ENCODE results near the gene GRM7. TPM values are rescaled to one million over a fixed set of nuclear protein-coding genes. Genes with fewer than 3 reads are reported as not detected.

Gene GRM7
- polyA plus RNA-seq, 6 donors from 2014 or later, result not detected

DNA sequence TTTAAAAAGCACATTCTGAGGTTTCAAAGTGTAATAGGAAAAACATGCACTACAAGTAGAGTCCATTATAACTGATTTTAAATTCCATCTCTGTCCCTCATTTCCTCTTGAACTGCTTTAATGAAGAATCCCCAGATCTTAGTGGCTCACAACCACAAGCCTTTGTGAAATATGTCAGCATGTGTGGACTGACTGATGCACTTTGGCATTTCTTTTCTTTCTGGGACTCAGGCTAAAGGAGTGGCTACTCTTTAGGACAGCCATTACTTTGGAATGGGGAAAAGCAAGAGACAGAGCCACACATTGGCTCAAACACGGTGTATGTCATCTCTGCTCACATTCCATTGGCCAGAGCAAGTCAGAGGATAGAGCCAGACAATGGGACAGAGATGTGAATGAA, 139.6 kb downstream of the GRM7 start:
- H3K9me3 Mint-ChIP-seq, result peaks cover 5 to 23% (median 13%) of the 10 kb centered on the region in 7 donors
- H3K36me3 Mint-ChIP-seq, result peaks cover 0 to 4% of the 10 kb centered on the region in 2 donors
- H3K27ac Mint-ChIP-seq, result peak overlapping the region in 1 of 6 donors; percentile 16
- H3K4me3 Mint-ChIP-seq, result no peak overlapping the region
- no peak for DNase-seq
- no peak for ATAC-seq (ENCODE audit: low read depth in 2 of 2)
- H3K27me3 Mint-ChIP-seq, result no peaks in the 10 kb centered on the region
- no peaks in the 10 kb centered on the region for H3K4me1 Mint-ChIP-seq

DNA sequence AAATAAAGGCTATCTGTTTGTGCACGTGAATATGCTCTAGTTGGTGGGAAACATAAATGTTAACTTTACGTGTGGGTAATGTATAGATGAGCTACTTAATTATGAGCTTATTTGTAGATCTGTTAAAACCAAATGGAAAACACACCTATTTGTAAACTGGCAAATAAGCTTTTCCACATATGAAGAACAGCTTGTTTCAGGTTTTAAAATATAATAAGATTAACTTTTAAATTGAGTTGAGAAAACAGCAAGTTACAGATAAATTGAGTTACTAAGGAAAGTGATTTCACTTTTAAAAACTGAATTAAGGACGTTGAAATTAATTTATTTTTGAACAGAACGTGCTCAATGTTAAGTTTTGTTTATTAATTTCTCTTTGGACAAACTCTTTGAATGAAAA, 140.5 kb downstream of the GRM7 start:
- no peak overlapping the region for H3K4me3 Mint-ChIP-seq
- no peak overlapping the region for H3K27ac Mint-ChIP-seq
- H3K27me3 Mint-ChIP-seq, result no peaks in the 10 kb centered on the region
- H3K36me3 Mint-ChIP-seq, result peaks cover 0 to 4% of the 10 kb centered on the region in 2 donors
- peaks cover 5 to 23% (median 13%) of the 10 kb centered on the region in 7 donors for H3K9me3 Mint-ChIP-seq
- DNase-seq, result no peak
- no peak for ATAC-seq (ENCODE audit: low read depth in 2 of 2)
- no peaks in the 10 kb centered on the region for H3K4me1 Mint-ChIP-seq

DNA sequence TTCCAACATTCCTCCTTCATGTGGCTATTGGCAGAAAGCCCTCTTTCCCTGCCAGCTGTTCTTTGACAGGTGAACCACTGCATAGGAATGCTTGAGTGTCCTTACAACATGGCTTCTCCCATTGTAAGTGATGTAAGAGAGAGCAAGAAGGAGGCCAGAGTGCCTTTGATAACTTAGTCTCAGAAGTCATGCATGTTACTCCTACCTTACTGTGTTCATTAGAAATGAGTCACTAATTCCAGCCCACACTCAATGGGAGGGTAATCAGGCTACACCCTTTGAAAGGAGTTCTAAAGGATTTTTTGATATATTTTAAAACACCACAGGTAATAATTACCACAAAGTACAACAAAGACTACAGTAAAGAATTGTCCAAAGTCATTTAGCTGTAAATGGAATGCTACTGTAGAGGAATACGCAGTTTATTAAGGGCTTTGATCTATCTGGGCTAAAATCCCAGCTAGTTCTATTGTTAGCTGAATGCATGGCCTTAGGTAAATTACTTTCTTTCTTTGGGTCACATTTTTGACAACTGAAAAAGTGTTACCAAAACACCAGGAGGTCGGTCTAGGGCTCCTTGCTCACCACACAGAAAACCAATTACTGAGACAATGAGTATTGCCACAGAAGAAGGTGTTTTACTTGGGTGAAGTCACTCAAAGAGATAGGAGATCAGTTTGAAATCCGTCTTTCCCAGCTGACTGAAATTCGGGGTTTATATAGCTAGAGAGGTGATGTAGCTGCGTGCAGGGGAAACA, 154.9 kb downstream of the GRM7 start:
- H3K4me1 Mint-ChIP-seq, result no peaks in the 10 kb centered on the region
- H3K4me3 Mint-ChIP-seq, result no peak overlapping the region
- no peaks in the 10 kb centered on the region for H3K36me3 Mint-ChIP-seq
- H3K9me3 Mint-ChIP-seq, result peaks cover 0 to 6% (median 3%) of the 10 kb centered on the region in 7 donors
- no peak overlapping the region for H3K27ac Mint-ChIP-seq
- ATAC-seq (ENCODE audit: low read depth in 2 of 2) (no peak), DNase-seq (no peak)
- H3K27me3 Mint-ChIP-seq, result no peaks in the 10 kb centered on the region

DNA sequence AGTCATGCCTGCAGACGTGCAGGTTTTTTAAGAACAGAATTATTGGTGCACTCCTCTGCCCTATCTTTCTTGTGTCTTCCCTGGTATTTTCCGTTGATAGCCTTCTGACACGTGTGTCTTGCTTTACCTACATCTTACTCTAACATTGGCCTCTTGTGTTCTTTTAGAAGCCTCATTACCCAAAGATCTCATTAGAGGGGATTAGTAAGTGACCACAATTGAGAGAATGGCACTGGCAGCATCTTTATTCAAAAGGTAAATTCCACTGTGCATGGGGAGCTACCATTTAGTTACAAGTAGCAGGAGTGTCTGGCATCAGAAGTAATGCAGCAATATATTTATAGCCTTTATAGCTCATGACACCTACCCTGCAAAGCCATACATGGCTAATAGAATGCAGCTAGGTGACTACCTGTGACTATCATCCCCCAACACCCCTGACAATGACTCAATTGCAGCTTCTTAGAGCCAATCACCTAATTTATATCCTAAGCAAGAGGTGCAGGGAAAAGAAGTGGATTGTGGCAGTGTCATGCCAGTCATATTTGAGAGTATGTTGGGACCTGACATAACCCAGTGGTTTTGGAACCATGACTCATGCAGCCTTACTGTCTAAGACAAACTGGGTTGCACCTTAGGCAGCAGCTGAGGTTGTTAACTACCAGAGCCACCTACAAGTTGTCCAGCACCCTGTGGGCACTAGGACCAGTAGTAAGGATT, 164.8 kb downstream of the GRM7 start:
- Mint-ChIP-seq H3K4me3 (no peak overlapping the region), H3K9me3 (peaks cover 0 to 8% (median 1%) of the 10 kb centered on the region in 7 donors), H3K36me3 (no peaks in the 10 kb centered on the region), H3K27me3 (no peaks in the 10 kb centered on the region), H3K4me1 (no peaks in the 10 kb centered on the region), H3K27ac (no peak overlapping the region)
- DNase-seq (no peak), ATAC-seq (ENCODE audit: low read depth in 2 of 2) (no peak)

DNA sequence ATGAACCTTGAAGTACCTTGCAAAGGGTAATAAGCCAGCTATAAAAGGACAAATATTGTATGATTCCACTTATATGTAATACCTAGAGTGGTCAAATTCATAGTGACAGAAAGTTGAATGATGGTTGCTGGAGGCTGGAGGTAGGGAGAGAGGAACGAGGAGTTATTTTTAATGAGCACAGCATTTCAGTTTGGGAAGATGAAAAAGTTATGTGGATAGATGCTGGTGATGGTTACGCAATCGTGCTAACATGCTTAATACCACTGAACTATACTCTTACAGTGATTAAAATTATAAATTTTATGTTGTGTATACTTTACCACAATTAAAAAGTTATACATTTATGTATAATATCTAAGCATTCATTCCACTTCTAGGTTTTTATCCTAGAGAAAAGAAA, 168.6 kb downstream of the GRM7 start:
- DNase-seq, result no peak
- H3K4me1 Mint-ChIP-seq, result no peaks in the 10 kb centered on the region
- H3K9me3 Mint-ChIP-seq, result peaks cover 0 to 9% (median 4%) of the 10 kb centered on the region in 7 donors
- no peak overlapping the region for H3K27ac Mint-ChIP-seq
- no peak overlapping the region for H3K4me3 Mint-ChIP-seq
- ATAC-seq (ENCODE audit: low read depth in 2 of 2), result no peak
- H3K36me3 Mint-ChIP-seq, result no peaks in the 10 kb centered on the region
- H3K27me3 Mint-ChIP-seq, result no peaks in the 10 kb centered on the region

DNA sequence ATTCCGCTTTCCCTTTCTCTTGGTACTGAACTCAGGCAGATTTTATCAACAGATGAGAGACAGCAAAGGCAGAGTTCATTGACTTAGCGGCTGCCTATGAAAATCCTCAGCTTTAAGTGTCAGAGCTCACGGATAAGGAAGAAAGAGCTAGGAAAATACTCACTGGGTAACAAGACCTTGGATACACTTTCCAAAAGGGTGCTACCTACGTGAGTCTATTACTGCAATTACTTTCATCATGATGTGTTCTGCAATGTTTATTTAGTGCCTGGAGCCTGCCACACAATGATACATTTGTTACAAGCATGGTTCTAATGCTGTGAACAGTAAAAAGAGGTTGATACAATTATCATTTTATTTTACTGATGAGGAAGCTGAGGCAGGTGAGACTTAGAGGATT, 177.5 kb downstream of the GRM7 start:
- DNase-seq, result no peak
- Mint-ChIP-seq H3K36me3 (no peaks in the 10 kb centered on the region), H3K27me3 (no peaks in the 10 kb centered on the region), H3K4me3 (no peak overlapping the region), H3K9me3 (peaks cover 0 to 13% (median 3%) of the 10 kb centered on the region in 7 donors), H3K4me1 (no peaks in the 10 kb centered on the region), H3K27ac (no peak overlapping the region)
- no peak for ATAC-seq (ENCODE audit: low read depth in 2 of 2)

DNA sequence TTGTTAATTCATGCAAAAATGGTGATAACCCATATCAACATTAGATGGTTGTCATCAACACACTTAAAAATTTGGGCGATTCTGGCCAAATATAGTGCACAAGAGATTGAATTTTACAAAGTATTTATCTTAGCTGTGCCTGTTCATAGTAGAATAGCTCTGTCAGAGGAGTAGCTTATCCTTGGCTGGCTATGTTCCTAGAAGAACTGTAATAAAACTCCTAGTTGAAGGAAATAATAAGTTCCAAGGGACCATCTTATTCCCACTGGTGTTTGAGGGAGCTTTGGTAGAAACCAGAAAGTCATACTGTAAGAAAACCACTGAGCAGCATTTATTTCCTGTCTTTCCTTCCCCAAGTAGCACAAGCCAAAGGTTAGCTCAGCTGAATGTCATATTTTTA, 201.8 kb downstream of the GRM7 start:
- peaks cover 4 to 15% (median 9%) of the 10 kb centered on the region in 7 donors for H3K9me3 Mint-ChIP-seq
- DNase-seq (no peak), ATAC-seq (ENCODE audit: low read depth in 2 of 2) (no peak)
- H3K4me1 Mint-ChIP-seq, result no peaks in the 10 kb centered on the region
- H3K27ac Mint-ChIP-seq, result no peak overlapping the region
- no peaks in the 10 kb centered on the region for H3K36me3 Mint-ChIP-seq
- H3K4me3 Mint-ChIP-seq, result no peak overlapping the region
- H3K27me3 Mint-ChIP-seq, result no peaks in the 10 kb centered on the region

DNA sequence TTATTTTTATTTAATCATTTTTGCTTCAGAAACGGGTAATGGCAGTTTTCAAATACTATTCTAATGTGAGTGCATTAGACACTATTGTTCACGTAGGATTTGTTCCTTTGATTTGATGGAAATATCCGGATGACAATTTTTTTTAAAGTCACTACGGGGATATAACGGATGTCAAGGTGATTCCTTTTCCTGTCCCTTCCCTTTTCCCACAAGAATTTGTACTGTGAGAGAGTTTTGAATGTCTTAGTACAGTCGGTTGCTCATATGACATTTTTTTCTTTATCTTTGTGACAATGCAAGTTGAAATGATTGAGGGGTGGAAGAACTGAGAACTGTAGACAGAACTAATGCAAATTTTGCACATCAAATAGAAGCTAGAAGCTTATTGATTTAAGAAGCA, 209.5 kb downstream of the GRM7 start:
- Mint-ChIP-seq H3K36me3 (no peaks in the 10 kb centered on the region), H3K9me3 (peaks cover 0 to 15% (median 5%) of the 10 kb centered on the region in 7 donors), H3K27me3 (no peaks in the 10 kb centered on the region), H3K4me3 (no peak overlapping the region), H3K27ac (no peak overlapping the region), H3K4me1 (no peaks in the 10 kb centered on the region)
- ATAC-seq (ENCODE audit: low read depth in 2 of 2) (no peak), DNase-seq (no peak)

DNA sequence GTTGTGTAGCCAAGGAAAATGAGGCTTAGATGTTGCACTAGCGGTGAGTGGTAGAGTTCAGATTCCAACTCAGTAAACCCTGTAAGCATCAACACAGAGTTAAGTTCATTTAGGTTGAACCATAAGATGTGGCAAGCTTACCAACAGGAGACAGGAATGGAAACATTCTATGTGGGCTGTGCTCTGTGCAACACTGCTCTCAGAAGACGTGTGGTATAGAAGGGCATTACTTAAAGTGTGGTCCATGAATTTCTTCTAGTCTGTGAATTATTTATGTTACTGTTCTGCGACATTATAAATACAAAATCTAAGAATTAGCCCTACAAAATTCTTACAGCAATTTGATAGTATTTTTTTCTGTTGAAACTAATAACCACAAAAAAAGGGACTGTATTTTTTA, 213.3 kb downstream of the GRM7 start:
- no peaks in the 10 kb centered on the region for H3K36me3 Mint-ChIP-seq
- no peak overlapping the region for H3K27ac Mint-ChIP-seq
- H3K4me3 Mint-ChIP-seq, result no peak overlapping the region
- ATAC-seq (ENCODE audit: low read depth in 2 of 2), result no peak
- no peaks in the 10 kb centered on the region for H3K4me1 Mint-ChIP-seq
- no peaks in the 10 kb centered on the region for H3K27me3 Mint-ChIP-seq
- no peak for DNase-seq
- peaks cover 0 to 6% (median 0%) of the 10 kb centered on the region in 7 donors for H3K9me3 Mint-ChIP-seq

DNA sequence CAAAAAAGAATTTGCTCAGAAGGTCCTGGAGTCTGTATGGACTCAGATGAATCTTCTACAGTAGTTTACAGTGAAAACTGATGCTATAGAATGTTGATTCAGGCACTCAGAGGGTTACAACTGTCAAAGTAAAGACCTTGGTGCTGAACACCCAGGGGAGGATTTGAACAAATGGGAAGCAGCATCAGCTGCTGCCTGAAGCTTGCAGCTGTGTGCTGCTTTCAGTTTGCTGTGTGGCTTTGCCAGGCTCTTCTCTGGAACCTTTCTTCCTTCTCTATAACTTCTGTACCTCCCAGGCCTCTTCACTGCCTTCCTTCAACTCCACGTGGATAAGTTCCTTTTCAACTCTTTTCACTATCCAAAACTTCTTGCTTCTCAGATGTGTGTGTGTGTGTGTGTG, 214.2 kb downstream of the GRM7 start:
- no peaks in the 10 kb centered on the region for H3K27me3 Mint-ChIP-seq
- no peaks in the 10 kb centered on the region for H3K36me3 Mint-ChIP-seq
- DNase-seq (no peak), ATAC-seq (ENCODE audit: low read depth in 2 of 2) (no peak)
- H3K4me3 Mint-ChIP-seq, result no peak overlapping the region
- peaks cover 0 to 6% (median 0%) of the 10 kb centered on the region in 7 donors for H3K9me3 Mint-ChIP-seq
- H3K4me1 Mint-ChIP-seq, result no peaks in the 10 kb centered on the region
- peak overlapping the region in 2 of 6 donors; percentile 13 to 78 for H3K27ac Mint-ChIP-seq

DNA sequence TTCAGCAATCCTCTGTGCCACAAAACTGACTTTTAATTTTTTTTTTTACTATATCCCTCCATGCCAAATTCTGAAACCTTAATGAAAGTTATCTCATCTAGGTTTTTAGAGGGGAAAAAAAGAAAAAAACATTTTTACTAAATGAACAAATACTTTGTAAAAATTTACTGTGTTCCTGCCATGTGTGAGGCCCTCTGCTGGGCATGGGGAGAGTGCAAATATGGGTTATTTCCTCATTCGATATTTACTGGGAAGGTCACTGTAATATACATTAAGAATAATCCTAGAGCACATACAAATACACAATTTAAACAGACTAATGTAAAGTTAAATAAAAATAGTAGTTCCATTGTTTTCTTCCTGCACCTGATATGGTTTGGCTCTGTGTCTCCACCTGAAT, 215.0 kb downstream of the GRM7 start:
- H3K4me1 Mint-ChIP-seq, result no peaks in the 10 kb centered on the region
- DNase-seq (no peak), ATAC-seq (ENCODE audit: low read depth in 2 of 2) (no peak)
- no peaks in the 10 kb centered on the region for H3K27me3 Mint-ChIP-seq
- no peaks in the 10 kb centered on the region for H3K36me3 Mint-ChIP-seq
- H3K27ac Mint-ChIP-seq, result no peak overlapping the region
- H3K4me3 Mint-ChIP-seq, result no peak overlapping the region
- H3K9me3 Mint-ChIP-seq, result peaks cover 0 to 6% (median 0%) of the 10 kb centered on the region in 7 donors

DNA sequence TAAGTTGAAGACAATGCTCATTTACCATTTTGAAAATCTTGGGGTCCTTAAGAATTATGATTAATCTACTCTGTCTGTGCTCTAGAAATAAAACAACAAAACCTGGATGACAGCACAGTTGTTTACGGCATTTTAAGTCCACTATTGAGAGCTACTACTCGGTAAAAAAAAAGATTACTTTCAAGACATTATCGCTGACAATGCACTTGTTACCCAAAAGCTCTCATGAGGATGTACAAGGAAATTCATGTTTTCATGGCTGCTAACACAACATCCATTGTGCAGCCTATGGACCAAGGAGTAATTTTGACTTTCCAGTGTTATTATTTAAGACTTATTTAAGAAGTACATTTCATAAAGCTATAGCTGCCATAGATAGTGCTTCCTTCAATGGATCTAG, 221.3 kb downstream of the GRM7 start:
- no peaks in the 10 kb centered on the region for H3K9me3 Mint-ChIP-seq
- DNase-seq (no peak), ATAC-seq (ENCODE audit: low read depth in 2 of 2) (no peak)
- no peaks in the 10 kb centered on the region for H3K36me3 Mint-ChIP-seq
- no peak overlapping the region for H3K27ac Mint-ChIP-seq
- no peaks in the 10 kb centered on the region for H3K27me3 Mint-ChIP-seq
- H3K4me1 Mint-ChIP-seq, result no peaks in the 10 kb centered on the region
- H3K4me3 Mint-ChIP-seq, result no peak overlapping the region

DNA sequence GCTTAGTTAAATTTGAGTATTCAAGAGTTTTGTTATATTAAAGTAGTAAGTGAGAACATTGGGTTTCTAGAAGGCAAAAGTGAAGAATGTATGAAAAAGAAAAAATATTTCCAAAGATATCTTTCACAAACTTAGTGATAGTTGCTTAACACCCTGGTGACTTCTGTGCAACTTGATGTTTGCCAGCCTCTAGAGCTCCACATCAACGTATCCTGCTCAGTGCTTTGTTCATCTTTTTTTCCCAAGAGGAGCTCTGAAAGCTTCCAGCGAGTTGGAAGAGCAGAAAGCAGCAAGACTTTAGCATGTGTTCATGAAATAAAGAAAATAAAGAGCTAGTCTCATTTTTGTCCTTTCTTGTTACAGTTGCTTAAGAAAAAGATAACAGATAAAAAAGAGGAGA, 225.5 kb downstream of the GRM7 start:
- ATAC-seq (ENCODE audit: low read depth in 2 of 2) (no peak), DNase-seq (no peak)
- H3K9me3 Mint-ChIP-seq, result peaks cover 0 to 4% (median 0%) of the 10 kb centered on the region in 7 donors
- no peaks in the 10 kb centered on the region for H3K4me1 Mint-ChIP-seq
- no peaks in the 10 kb centered on the region for H3K36me3 Mint-ChIP-seq
- H3K27ac Mint-ChIP-seq, result no peak overlapping the region
- no peak overlapping the region for H3K4me3 Mint-ChIP-seq
- no peaks in the 10 kb centered on the region for H3K27me3 Mint-ChIP-seq

DNA sequence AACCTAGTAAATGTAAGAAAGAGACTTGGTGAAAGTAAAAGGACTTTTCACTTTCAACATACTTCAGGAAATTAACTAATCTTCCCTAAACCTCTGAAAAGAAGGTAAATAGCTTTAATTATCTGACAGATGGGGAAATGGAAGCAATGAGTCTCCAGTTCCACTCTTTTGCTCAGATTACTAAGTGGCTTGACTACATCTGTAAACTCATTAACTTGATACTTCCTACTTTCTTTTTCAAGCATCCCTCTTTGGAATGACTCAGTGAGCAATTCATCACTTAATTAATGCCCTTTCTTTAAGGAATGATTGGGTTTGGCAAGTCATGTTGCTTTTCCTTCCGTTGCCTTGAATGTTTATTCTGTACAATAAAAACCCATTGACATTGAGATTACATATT, 234.2 kb downstream of the GRM7 start:
- no peak overlapping the region for H3K27ac Mint-ChIP-seq
- no peak overlapping the region for H3K4me3 Mint-ChIP-seq
- H3K9me3 Mint-ChIP-seq, result peaks cover 2 to 9% (median 6%) of the 10 kb centered on the region in 7 donors
- H3K27me3 Mint-ChIP-seq, result no peaks in the 10 kb centered on the region
- no peaks in the 10 kb centered on the region for H3K36me3 Mint-ChIP-seq
- no peaks in the 10 kb centered on the region for H3K4me1 Mint-ChIP-seq
- no peak for DNase-seq
- ATAC-seq (ENCODE audit: low read depth in 2 of 2), result no peak
